ENCODE results near the gene SMG5.

GRCh38 chr1:156285437-156285836 is 2.8 kb upstream of the SMG5 start:
- TF ChIP-seq CTCF (conservative IDR thresholded peaks at IDR 0.05; ENCODE audit: low read depth in 2 of 2) (no peak), EZH2phosphoT487 (IDR thresholded peaks at IDR 0.05; ENCODE audit: unreplicated experiment) (no peak), POLR2AphosphoS5 (IDR thresholded peaks at IDR 0.05; ENCODE audit: low read depth) (no peak), EZH2 (IDR thresholded peaks at IDR 0.05; ENCODE audit: low read depth, unreplicated experiment) (no peak)

Measured in GM23338 (cell line).